HCT116 (cell line): ENCODE data around the gene RBKS. TPM values are rescaled to one million over a fixed set of nuclear protein-coding genes. Genes with fewer than 3 reads are reported as not detected.
A peak's percentile ranks its signal among the peaks of the same experiment; 100 is the strongest.

Experiments
- ATAC-seq: fragments of 200-7000 bp; cut with Tn5 transposase; 2 replicates; pipeline ENCODE4 v1.9.1; 2020; ENCODE audit warnings: mild to moderate bottlenecking, moderate library complexity
- BruUV-seq: library from RNA; stranded (reverse); fragments of 400-500 nt; replicated peaks from 2 replicates; lab custom pipeline; 2021; lab: Mats Ljungman, UMichigan
- CTCF ChIA-PET: fragments of 300-600 bp; sonication (Branson Sonifier 250); formaldehyde crosslinking; loops from one replicate; lab custom pipeline; 2021; ENCODE audit warnings: antibody characterized with exemption; lab: Charles Lee
- POLR2A ChIA-PET: fragments of 300-600, 350-600 bp; sonication (Branson Sonifier 250); formaldehyde crosslinking; loops from one replicate; lab custom pipeline; 2021; ENCODE audit warnings: antibody characterized with exemption; lab: Charles Lee
- RAD21 ChIA-PET, 2 experiments: fragments of 300-600 bp; sonication (Branson Sonifier 250); formaldehyde crosslinking; loops; one replicate each; lab custom pipeline; 2023; ENCODE audit warnings: low total read pairs in 2 of 2; ENCODE audit not compliant: uncharacterized antibody in 2 of 2, unreplicated experiment in 2 of 2, low non-redundant PET in 1 of 2; lab: Charles Lee
- DNase-seq: peaks from one replicate; pipeline ENCODE4 v3.0.0-alpha.2; 2010; ENCODE audit warnings: low read depth, low spot score
- H2AFZ ChIP-seq: fragments of 200-600 bp; shearing (Covaris generic), sonication (generic); 2 replicates; pipeline ENCODE4 v1.6.1; 2017; ENCODE audit warnings: low read depth, mixed run types, mixed read lengths, antibody characterized with exemption, low read length; ENCODE audit not compliant: poor library complexity, severe bottlenecking
- H3K27ac ChIP-seq: 2 replicates; pipeline ENCODE4 v1.5.1; 2012; ENCODE audit warnings: low read depth, low read length
- H3K27me3 ChIP-seq: fragments of 200-600 bp; sonication (generic); 2 replicates; pipeline ENCODE4 v1.6.1; 2016; ENCODE audit warnings: mixed run types, low read length, mixed read lengths; ENCODE audit not compliant: insufficient read depth
- H3K36me3 ChIP-seq, 2 experiments: fragments of 200-500 bp in 1 of 2; fragments of 200-600 bp in 1 of 2; sonication (Bioruptor generic) in 1 of 2; sonication (generic) in 1 of 2; 2 replicates each; pipeline versions ENCODE4 v1.5.1 to v1.6.1; 2014 to 2016; ENCODE audit warnings: low read length in 2 of 2, inconsistent platforms in 1 of 2, mixed read lengths in 1 of 2, mixed run types in 1 of 2; ENCODE audit not compliant: insufficient read depth in 2 of 2, control insufficient read depth in 1 of 2
- H3K4me1 ChIP-seq, 2 experiments: fragments of 200-600 bp in 1 of 2; sonication (generic) in 1 of 2; 2 replicates each; pipeline versions ENCODE4 v1.5.1 to v1.6.1; 2012 to 2017; ENCODE audit warnings: low read length in 2 of 2, inconsistent platforms in 1 of 2, mild to moderate bottlenecking in 1 of 2, mixed read lengths in 1 of 2, mixed run types in 1 of 2, moderate library complexity in 1 of 2; ENCODE audit not compliant: insufficient read depth in 2 of 2, control insufficient read depth in 1 of 2
- H3K4me2 ChIP-seq: fragments of 200-600 bp; sonication (generic); 2 replicates; pipeline ENCODE4 v1.6.1; 2017; ENCODE audit warnings: mixed run types, low read length, mixed read lengths
- H3K4me3 ChIP-seq, 2 experiments: fragments of 200-600 bp in 1 of 2; sonication (generic) in 1 of 2; replicated peaks in 1 of 2; 2 replicates each; pipeline ENCODE4 v1.5.1; 2011 to 2016; ENCODE audit warnings: low read length in 2 of 2, control low read depth in 1 of 2, low read depth in 1 of 2, mild to moderate bottlenecking in 1 of 2, mixed read lengths in 1 of 2, mixed run types in 1 of 2
- H3K79me2 ChIP-seq: fragments of 200-600 bp; sonication (generic); 2 replicates; pipeline ENCODE4 v1.6.1; 2017; ENCODE audit warnings: mild to moderate bottlenecking, mixed run types, low read length, moderate library complexity, mixed read lengths; ENCODE audit not compliant: insufficient read depth
- H3K9ac ChIP-seq: fragments of 200-600 bp; sonication (generic); 2 replicates; pipeline ENCODE4 v1.6.1; 2016; ENCODE audit warnings: low read length, mixed read lengths
- H3K9me2 ChIP-seq: fragments of 200-600 bp; sonication (generic), shearing (Covaris generic); 2 replicates; pipeline ENCODE4 v1.6.1; 2017; ENCODE audit warnings: mixed run types, mild to moderate bottlenecking, moderate library complexity; ENCODE audit not compliant: insufficient read depth
- H3K9me3 ChIP-seq, 2 experiments: fragments of 200-500 bp in 1 of 2; fragments of 200-600 bp in 1 of 2; sonication (Bioruptor generic) in 1 of 2; sonication (generic) in 1 of 2; 2 replicates each; pipeline ENCODE4 v1.6.1; 2014 to 2017; ENCODE audit warnings: low read length in 2 of 2, mixed read lengths in 2 of 2, inconsistent platforms in 1 of 2, low read depth in 1 of 2, mild to moderate bottlenecking in 1 of 2, mixed run types in 1 of 2, moderate library complexity in 1 of 2; ENCODE audit not compliant: control insufficient read depth in 1 of 2, insufficient read depth in 1 of 2
- H4K20me1 ChIP-seq: fragments of 200-600 bp; sonication (generic), shearing (Covaris generic); 2 replicates; pipeline ENCODE4 v1.6.1; 2017; ENCODE audit warnings: mixed run types, mild to moderate bottlenecking, moderate library complexity; ENCODE audit not compliant: insufficient read depth
- EGR1 ChIP-seq: IDR thresholded peaks from 2 replicates; pipeline ENCODE4 v1.6.1; 2012; ENCODE audit warnings: low read depth
- JUND ChIP-seq: IDR thresholded peaks from 2 replicates; pipeline ENCODE4 v1.6.1; 2012
- MAX ChIP-seq: IDR thresholded peaks from 2 replicates; pipeline ENCODE4 v1.6.1; 2012
- POLR2A ChIP-seq: IDR thresholded peaks from 2 replicates; pipeline ENCODE4 v1.7.0; 2011; ENCODE audit warnings: borderline replicate concordance; ENCODE audit not compliant: insufficient read depth, insufficient read length; ENCODE audit errors: extremely low read depth
- POLR2AphosphoS5 ChIP-seq: IDR thresholded peaks from 2 replicates; pipeline ENCODE4 v1.6.1; 2011; ENCODE audit warnings: mild to moderate bottlenecking, low read depth, low read length, moderate library complexity
- RAD21 ChIP-seq: IDR thresholded peaks from 2 replicates; pipeline ENCODE4 v1.6.1; 2012; ENCODE audit warnings: low read depth, mild to moderate bottlenecking
- REST ChIP-seq: IDR thresholded peaks from 2 replicates; pipeline ENCODE4 v1.6.1; 2012; ENCODE audit warnings: low read depth
- SRF ChIP-seq: IDR thresholded peaks from 2 replicates; pipeline ENCODE4 v1.6.1; 2012; ENCODE audit warnings: low read depth
- TCF7L2 ChIP-seq: IDR thresholded peaks from 2 replicates; pipeline ENCODE4 v1.7.0; 2011; ENCODE audit warnings: borderline replicate concordance, inconsistent platforms; ENCODE audit not compliant: insufficient read depth, insufficient read length; ENCODE audit errors: extremely low read depth
- YY1 ChIP-seq: IDR thresholded peaks from 2 replicates; pipeline ENCODE4 v1.6.1; 2011; ENCODE audit warnings: low read length, low read depth, moderate library complexity, mild to moderate bottlenecking; ENCODE audit not compliant: insufficient replicate concordance; ENCODE audit errors: extremely low read depth
- ZBTB33 ChIP-seq: IDR thresholded peaks from 2 replicates; pipeline ENCODE4 v1.6.1; 2011; ENCODE audit warnings: mild to moderate bottlenecking, low read length, moderate library complexity; ENCODE audit not compliant: insufficient replicate concordance; ENCODE audit errors: extremely low read depth
- ZNF274 ChIP-seq: fragments of 200-500 bp; sonication (Bioruptor generic); IDR thresholded peaks from 2 replicates; pipeline ENCODE4 v1.6.1; 2014; ENCODE audit warnings: mild to moderate bottlenecking, low read depth, low read length, inconsistent platforms
- intact Hi-C: fragments of 100-400 bp; cut with micrococcal nuclease; formaldehyde crosslinking; loops from 2 replicates; pipeline ENCODE4 v1.10.0; 2022
- total RNA-seq: library from RNA; stranded (reverse); gene quantifications from one replicate; pipeline ENCODE4 v1.2.1, GENCODE V29; 2021; ENCODE audit not compliant: unreplicated experiment
- TF ChIP-seq, protein P1 (sequence below): IDR thresholded peaks from 2 replicates; pipeline ENCODE4 v1.6.1; 2012

Gene RBKS
- total RNA-seq, 1 experiment from 2014 or later: 2.4 TPM

DNA sequence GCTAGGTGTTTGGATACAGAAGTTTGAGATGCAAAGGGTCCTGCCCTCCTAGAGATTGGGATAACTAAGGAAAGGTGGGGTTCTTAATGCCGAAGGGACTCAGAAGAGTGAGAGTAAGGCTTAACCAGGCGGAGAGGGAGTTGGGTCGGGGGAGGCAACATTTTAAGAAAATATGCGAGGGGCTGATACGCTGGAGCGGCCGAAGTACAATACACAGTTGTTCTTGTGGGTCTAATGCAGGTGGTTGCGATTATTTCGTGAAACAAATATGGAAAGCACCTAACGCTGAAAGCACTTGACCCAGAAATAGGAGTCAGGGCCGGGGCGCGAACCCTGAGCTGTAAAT, 119.0 kb downstream of the RBKS start:
- Histone ChIP-seq H3K79me2 (peaks cover 46% of the 10 kb centered on the region), H3K9me2 (no peaks in the 10 kb centered on the region), H3K36me3 (peaks cover 0 to 11% of the 10 kb centered on the region in 2 experiments; a peak in 2 of 4 replicates), H3K4me2 (peak overlapping the region; percentile 89), H3K27me3 (no peaks in the 10 kb centered on the region), H3K4me3 (peak overlapping the region; percentile 83 to 98), H2AFZ (peak overlapping the region; percentile 56), H3K27ac (peak overlapping the region; percentile 65), H4K20me1 (no peaks in the 10 kb centered on the region), H3K4me1 (peaks cover 10 to 25% of the 10 kb centered on the region in 2 experiments), H3K9ac (peak overlapping the region; percentile 80), H3K9me3 (no peaks in the 10 kb centered on the region)
- CTCF ChIA-PET: no interaction called here
- intact Hi-C loops: no loop called here
- RAD21 ChIA-PET: no interaction called here
- POLR2A ChIA-PET: interaction anchor here (0.6 kb wide), 1 partner anchor 49 kb away, joined by 6 read pairs; no protein-coding TSS in a partner anchor
- DNase-seq (no peak), ATAC-seq (peak; percentile 23)
- TSS peak; percentile 99 for BruUV-seq
- TF ChIP-seq EGR1 (no peak), JUND (no peak), RAD21 (no peak), TCF7L2 (no peak), POLR2A (no peak), SRF (no peak), ZNF274 (no peak)

DNA sequence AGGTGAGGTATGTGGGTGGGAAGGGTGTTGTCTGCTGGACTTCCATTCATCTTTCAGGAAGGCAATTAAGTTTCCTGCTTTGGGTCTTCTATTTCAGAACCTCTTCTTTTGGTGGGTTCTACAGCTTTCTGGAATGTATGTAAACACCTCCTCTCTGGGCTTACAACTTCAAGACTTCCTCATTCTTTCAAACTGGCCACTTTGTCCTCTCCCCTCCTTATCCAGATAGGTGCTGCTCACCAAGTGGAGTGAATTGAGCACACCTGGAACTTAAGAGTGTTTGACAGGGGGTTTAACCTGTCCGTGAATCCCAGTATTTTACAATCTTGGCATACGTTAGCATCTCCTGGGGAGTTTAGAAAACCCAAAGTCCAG, 123.9 kb downstream of the RBKS start:
- peaks cover 16 to 45% of the 10 kb centered on the region in 2 experiments for H3K4me1 ChIP-seq
- ChIA-PET POLR2A (interaction anchor here (1.6 kb wide), 1 partner anchor 14 kb away, joined by 7 read pairs; no protein-coding TSS in a partner anchor), RAD21 (no interaction called here)
- H3K27me3 ChIP-seq: no peaks in the 10 kb centered on the region
- H3K9me2 ChIP-seq: no peaks in the 10 kb centered on the region
- no peaks in the 10 kb centered on the region for H4K20me1 ChIP-seq
- no peaks in the 10 kb centered on the region for H3K9me3 ChIP-seq
- no peak for DNase-seq
- H3K79me2 ChIP-seq: no peaks in the 10 kb centered on the region
- peak overlapping the region; percentile 40 to 62 for H3K4me3 ChIP-seq
- peak; percentile 50 for ATAC-seq
- no TSS peak for BruUV-seq
- H2AFZ ChIP-seq: peak overlapping the region; percentile 99
- peak overlapping the region; percentile 97 for H3K4me2 ChIP-seq
- H3K9ac ChIP-seq: peak overlapping the region; percentile 63
- TF ChIP-seq MAX (no peak), POLR2A (no peak), REST (no peak), YY1 (no peak), POLR2AphosphoS5 (no peak), ZBTB33 (no peak)
- TF ChIP-seq, protein P1, sequence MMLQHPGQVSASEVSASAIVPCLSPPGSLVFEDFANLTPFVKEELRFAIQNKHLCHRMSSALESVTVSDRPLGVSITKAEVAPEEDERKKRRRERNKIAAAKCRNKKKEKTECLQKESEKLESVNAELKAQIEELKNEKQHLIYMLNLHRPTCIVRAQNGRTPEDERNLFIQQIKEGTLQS: no peak
- TF ChIP-seq, all 23 proteins: peak for 0
- peak overlapping the region; percentile 55 for H3K27ac ChIP-seq
- H3K36me3 ChIP-seq: no peaks in the 10 kb centered on the region
- intact Hi-C loops: no loop called here
- CTCF ChIA-PET: no interaction called here
